Testis (tissue), 2 donors: Measurements from ENCODE around the gene NDUFV2.

ENCODE experiments used
- POLR2A ChIP-seq: fragments of 450-650 bp; IDR thresholded peaks from one replicate; pipeline ENCODE4 v1.6.1; 2017; ENCODE audit warnings: antibody characterized with exemption, mild to moderate bottlenecking, moderate library complexity
- TF ChIP-seq, protein P1 (sequence below), 3 experiments: fragments of 450-650 bp in 2 of 3; fragments of 200-600 bp in 1 of 3; sonication (generic) in 1 of 3; IDR thresholded peaks; one replicate each; pipeline ENCODE4 v1.5.1; 2016 to 2019; ENCODE audit warnings: antibody characterized with exemption in 3 of 3, mild to moderate bottlenecking in 2 of 3, moderate library complexity in 1 of 3

DNA sequence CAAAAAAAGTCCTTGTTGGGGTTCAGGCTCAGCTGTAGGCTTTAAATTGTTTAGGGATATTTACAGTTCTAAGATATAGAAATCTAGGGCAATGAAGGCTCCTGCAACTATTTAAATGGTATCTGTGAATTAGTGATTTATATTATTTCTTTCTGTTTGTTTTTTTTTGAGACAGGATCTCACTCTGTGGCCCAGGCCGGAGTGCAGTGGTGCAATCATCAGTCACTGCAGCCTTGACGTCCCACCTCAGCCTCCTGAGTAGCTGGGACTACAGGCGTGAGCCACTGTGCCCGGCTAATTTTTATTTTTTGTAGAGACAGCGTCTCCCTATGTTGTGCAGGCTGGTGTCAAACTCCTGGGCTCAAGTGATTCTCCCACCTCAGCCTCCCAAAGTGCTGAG lies 32.3 kb upstream of the NDUFV2 start:
- TF ChIP-seq, protein P1, sequence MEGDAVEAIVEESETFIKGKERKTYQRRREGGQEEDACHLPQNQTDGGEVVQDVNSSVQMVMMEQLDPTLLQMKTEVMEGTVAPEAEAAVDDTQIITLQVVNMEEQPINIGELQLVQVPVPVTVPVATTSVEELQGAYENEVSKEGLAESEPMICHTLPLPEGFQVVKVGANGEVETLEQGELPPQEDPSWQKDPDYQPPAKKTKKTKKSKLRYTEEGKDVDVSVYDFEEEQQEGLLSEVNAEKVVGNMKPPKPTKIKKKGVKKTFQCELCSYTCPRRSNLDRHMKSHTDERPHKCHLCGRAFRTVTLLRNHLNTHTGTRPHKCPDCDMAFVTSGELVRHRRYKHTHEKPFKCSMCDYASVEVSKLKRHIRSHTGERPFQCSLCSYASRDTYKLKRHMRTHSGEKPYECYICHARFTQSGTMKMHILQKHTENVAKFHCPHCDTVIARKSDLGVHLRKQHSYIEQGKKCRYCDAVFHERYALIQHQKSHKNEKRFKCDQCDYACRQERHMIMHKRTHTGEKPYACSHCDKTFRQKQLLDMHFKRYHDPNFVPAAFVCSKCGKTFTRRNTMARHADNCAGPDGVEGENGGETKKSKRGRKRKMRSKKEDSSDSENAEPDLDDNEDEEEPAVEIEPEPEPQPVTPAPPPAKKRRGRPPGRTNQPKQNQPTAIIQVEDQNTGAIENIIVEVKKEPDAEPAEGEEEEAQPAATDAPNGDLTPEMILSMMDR (IDR thresholded peaks at IDR 0.05) = no peak
- TF ChIP-seq POLR2A = no peak
